ENCODE results near the gene OXGR1. TPM values are rescaled to one million over a fixed set of nuclear protein-coding genes. Genes with fewer than 3 reads are reported as not detected.

Gene OXGR1
- total RNA-seq, 1 donor, result not detected

- Histone ChIP-seq H3K27me3 (ENCODE audit: insufficient read depth, low read length) (no peaks in the 10 kb centered on the region), H3K4me1 (ENCODE audit: insufficient read depth, low read length) (no peaks in the 10 kb centered on the region), H3K9me3 (ENCODE audit: low read depth, low read length) (no peaks in the 10 kb centered on the region), H3K4me3 (ENCODE audit: low read length) (no peak overlapping the region)
Measured at GRCh38 chr13:96952595-96952994, 41.7 kb downstream of the OXGR1 start.

DNA sequence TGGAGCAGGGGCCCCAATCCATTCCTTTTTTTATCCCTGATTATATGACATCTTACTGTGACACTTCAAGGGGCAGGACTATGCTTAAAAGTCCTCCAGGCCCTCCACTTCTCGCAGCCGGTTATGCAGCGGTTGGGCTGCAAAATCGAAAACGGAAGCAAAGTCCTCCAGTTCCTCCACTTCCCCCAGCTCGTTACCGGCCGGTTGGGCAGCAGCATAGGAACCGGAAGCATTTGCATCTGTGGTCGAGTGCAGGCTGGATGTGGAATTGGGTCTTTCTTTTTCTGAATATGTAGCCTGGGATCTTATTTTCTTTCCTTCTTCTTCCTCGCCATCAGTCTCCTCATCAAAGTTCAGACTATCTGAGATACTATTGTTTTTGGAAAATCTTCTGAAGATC is 46.1 kb downstream of the OXGR1 start:
- Histone ChIP-seq H3K4me3 (ENCODE audit: low read length) (no peak overlapping the region), H3K4me1 (ENCODE audit: insufficient read depth, low read length) (no peaks in the 10 kb centered on the region), H3K27me3 (ENCODE audit: insufficient read depth, low read length) (no peaks in the 10 kb centered on the region), H3K9me3 (ENCODE audit: low read depth, low read length) (no peaks in the 10 kb centered on the region)

GRCh38 chr13:96947343-96947910 is 46.8 kb downstream of the OXGR1 start:
- H3K9me3 ChIP-seq (ENCODE audit: low read depth, low read length), result no peaks in the 10 kb centered on the region
- H3K4me1 ChIP-seq (ENCODE audit: insufficient read depth, low read length), result no peaks in the 10 kb centered on the region
- no peak overlapping the region for H3K4me3 ChIP-seq (ENCODE audit: low read length)
- H3K27me3 ChIP-seq (ENCODE audit: insufficient read depth, low read length), result no peaks in the 10 kb centered on the region

DNA sequence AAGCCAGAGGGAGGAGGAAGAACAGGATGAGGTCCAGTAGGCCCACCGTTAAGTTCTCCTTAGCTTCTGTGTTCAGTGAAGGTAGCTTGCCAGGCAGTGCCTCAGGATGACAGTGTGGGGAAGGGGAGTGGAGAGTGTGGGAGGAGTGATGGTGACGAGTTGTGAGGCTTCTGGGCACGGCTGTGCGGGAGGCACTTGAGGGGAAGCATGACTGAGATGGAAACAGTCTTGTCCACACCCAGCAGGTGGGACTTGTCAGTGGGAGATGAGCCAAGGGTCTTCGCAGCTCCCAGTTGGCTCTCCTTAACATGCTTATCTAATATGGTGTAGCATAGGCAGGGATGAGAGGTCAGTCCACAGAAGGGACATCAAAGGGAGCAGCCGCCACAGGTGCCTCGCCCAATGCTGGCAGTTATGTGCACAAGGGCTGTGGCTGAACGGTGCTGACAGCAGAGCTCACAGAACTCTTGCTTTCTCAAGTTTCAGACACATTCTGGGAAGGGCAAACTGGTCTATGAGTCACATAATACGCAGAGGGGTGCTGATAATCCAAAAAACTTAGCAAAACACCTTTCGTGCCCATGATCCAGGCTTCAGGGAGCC is 47.5 kb downstream of the OXGR1 start:
- Histone ChIP-seq H3K9me3 (ENCODE audit: low read depth, low read length) (no peaks in the 10 kb centered on the region), H3K4me1 (ENCODE audit: insufficient read depth, low read length) (no peaks in the 10 kb centered on the region), H3K27me3 (ENCODE audit: insufficient read depth, low read length) (no peaks in the 10 kb centered on the region), H3K4me3 (ENCODE audit: low read length) (no peak overlapping the region)

DNA sequence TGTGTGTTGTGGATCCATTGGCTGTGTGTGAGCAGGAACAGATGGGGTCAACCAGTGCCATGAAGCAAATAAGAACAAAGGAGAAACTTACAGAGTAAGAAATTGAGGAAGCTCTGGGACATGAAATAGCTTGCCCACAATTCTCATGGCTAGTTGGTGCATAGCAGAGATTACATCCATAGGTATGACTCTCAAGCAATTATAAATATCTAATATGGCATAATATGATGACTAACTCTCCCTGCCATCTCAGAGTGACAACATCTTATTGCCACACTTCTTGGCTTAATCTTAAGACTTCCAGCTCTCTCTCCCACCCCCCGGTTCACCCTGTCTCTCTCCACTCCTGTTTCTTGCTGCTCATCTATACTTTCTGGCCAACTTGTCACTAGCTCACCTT is 53.3 kb downstream of the OXGR1 start:
- no peaks in the 10 kb centered on the region for H3K27me3 ChIP-seq (ENCODE audit: insufficient read depth, low read length)
- H3K4me3 ChIP-seq (ENCODE audit: low read length), result no peak overlapping the region
- no peaks in the 10 kb centered on the region for H3K9me3 ChIP-seq (ENCODE audit: low read depth, low read length)
- H3K4me1 ChIP-seq (ENCODE audit: insufficient read depth, low read length), result no peaks in the 10 kb centered on the region

GRCh38 chr13:96935901-96936300 is 58.4 kb downstream of the OXGR1 start:
- Histone ChIP-seq H3K4me1 (ENCODE audit: insufficient read depth, low read length) (no peaks in the 10 kb centered on the region), H3K4me3 (ENCODE audit: low read length) (no peak overlapping the region), H3K9me3 (ENCODE audit: low read depth, low read length) (no peaks in the 10 kb centered on the region), H3K27me3 (ENCODE audit: insufficient read depth, low read length) (no peaks in the 10 kb centered on the region)

Other genes with a start within 250 kb of the OXGR1 start
- 59.8 TPM for gene MBNL2, start 227.9 kb upstream of the OXGR1 start, total RNA-seq